NCI-H345 treated with DMSO at 0.1 percent for 48 hours (cell line): ENCODE results near the gene CLEC17A.
"Not testable (repeated sequence)": the region's sequence is repeated elsewhere in the genome, so short reads cannot be mapped to it uniquely, and the experiment has no call there.

ENCODE experiments used
- DNase-seq: peaks from one replicate; lab custom pipeline; 2025; ENCODE audit not compliant: unreplicated experiment; lab: John Stamatoyannopoulos, UW

Gene CLEC17A

GRCh38 chr19:14582894-14583340, at the start of gene CLEC17A:
Gene CLEC17A, plus strand, starts transcription at chr19:14583084. Its CDS starts 77 bp downstream, at chr19:14583161.
- DNase-seq, result no peak

- no peak for DNase-seq
These were observed 49.4 kb upstream of the CLEC17A start for GRCh38 chr19:14533450-14533849.

- DNase-seq, result no peak
These were observed 45.8 kb upstream of the CLEC17A start for GRCh38 chr19:14536926-14537692.

- DNase-seq, result no peak
These were observed 42.0 kb upstream of the CLEC17A start for GRCh38 chr19:14540741-14541525.

GRCh38 chr19:14541979-14542378, 40.9 kb upstream of the CLEC17A start:
- DNase-seq, result not testable (repeated sequence)

GRCh38 chr19:14542711-14543328, 40.1 kb upstream of the CLEC17A start:
- no peak for DNase-seq

- no peak for DNase-seq
These were observed 38.8 kb upstream of the CLEC17A start for GRCh38 chr19:14544047-14544446.

GRCh38 chr19:14544977-14545715, 37.7 kb upstream of the CLEC17A start:
- DNase-seq, result peak; percentile 89

GRCh38 chr19:14545716-14546082, 37.2 kb upstream of the CLEC17A start:
- no peak for DNase-seq

- DNase-seq, result no peak
These were observed 32.6 kb upstream of the CLEC17A start for GRCh38 chr19:14550201-14550754.

GRCh38 chr19:14551134-14552005, 31.5 kb upstream of the CLEC17A start:
- DNase-seq, result not testable (repeated sequence)

- DNase-seq, result not testable (repeated sequence)
These were observed 30.9 kb upstream of the CLEC17A start for GRCh38 chr19:14552006-14552360.

GRCh38 chr19:14553042-14553938, 29.6 kb upstream of the CLEC17A start:
- no peak for DNase-seq

GRCh38 chr19:14553939-14554243, 29.0 kb upstream of the CLEC17A start:
- DNase-seq, result no peak

- DNase-seq, result no peak
These were observed 28.5 kb upstream of the CLEC17A start for GRCh38 chr19:14554382-14554812.

- DNase-seq, result no peak
These were observed 26.8 kb upstream of the CLEC17A start for GRCh38 chr19:14555918-14556661.

GRCh38 chr19:14556662-14557188, 26.2 kb upstream of the CLEC17A start:
- DNase-seq, result peak; percentile 2
